ENCODE data around the gene STAC.

The STAC gene

GRCh38 chr3:36381311-36381956 is 1.1 kb downstream of the STAC start:
- TF ChIP-seq CTCF (IDR thresholded peaks at IDR 0.05; ENCODE audit: extremely low read depth, insufficient read depth, missing control alignments) = no peak
- in situ Hi-C loops (cut with MboI; ENCODE audit: low pct_unique_long_range_greater_than_20kb, low sequenced_read_pairs, unreplicated experiment) = no loop called here
- no peak for DNase-seq (ENCODE audit: low spot score)

- in situ Hi-C loops (cut with MboI; ENCODE audit: low pct_unique_long_range_greater_than_20kb, low sequenced_read_pairs, unreplicated experiment) = no loop called here
Observed at GRCh38 chr3:36393563-36393962, 13.3 kb downstream of the STAC start.

GRCh38 chr3:36394176-36394575 is 13.9 kb downstream of the STAC start:
- no peak for TF ChIP-seq CTCF (IDR thresholded peaks at IDR 0.05; ENCODE audit: extremely low read depth, insufficient read depth, missing control alignments)
- in situ Hi-C loops (cut with MboI; ENCODE audit: low pct_unique_long_range_greater_than_20kb, low sequenced_read_pairs, unreplicated experiment) = no loop called here
- DNase-seq (ENCODE audit: low spot score) = no peak

More at GRCh38 chr3:36393563-36393962, 13.3 kb downstream of the STAC start:
- DNase-seq (ENCODE audit: low spot score) = no peak
- TF ChIP-seq CTCF (IDR thresholded peaks at IDR 0.05; ENCODE audit: extremely low read depth, insufficient read depth, missing control alignments) = no peak

GRCh38 chr3:36397841-36398240 is 17.5 kb downstream of the STAC start:
- in situ Hi-C loops (cut with MboI; ENCODE audit: low pct_unique_long_range_greater_than_20kb, low sequenced_read_pairs, unreplicated experiment) = no loop called here
- DNase-seq (ENCODE audit: low spot score) = no peak
- no peak for TF ChIP-seq CTCF (IDR thresholded peaks at IDR 0.05; ENCODE audit: extremely low read depth, insufficient read depth, missing control alignments)

- no peak for DNase-seq (ENCODE audit: low spot score)
- no peak for TF ChIP-seq CTCF (IDR thresholded peaks at IDR 0.05; ENCODE audit: extremely low read depth, insufficient read depth, missing control alignments)
- in situ Hi-C loops (cut with MboI; ENCODE audit: low pct_unique_long_range_greater_than_20kb, low sequenced_read_pairs, unreplicated experiment) = no loop called here
Observed at GRCh38 chr3:36399933-36400332, 19.6 kb downstream of the STAC start.

- in situ Hi-C loops (cut with MboI; ENCODE audit: low pct_unique_long_range_greater_than_20kb, low sequenced_read_pairs, unreplicated experiment) = no loop called here
- TF ChIP-seq CTCF (IDR thresholded peaks at IDR 0.05; ENCODE audit: extremely low read depth, insufficient read depth, missing control alignments) = no peak
- no peak for DNase-seq (ENCODE audit: low spot score)
Observed at GRCh38 chr3:36401056-36401455, 20.8 kb downstream of the STAC start.

Measured in GM13977 (cell line).